Testis (tissue), 3 donors: ENCODE measurements around the gene AZU1. TPM values are rescaled to one million over a fixed set of nuclear protein-coding genes. Genes with fewer than 3 reads are reported as not detected.
A peak's percentile ranks its signal among the peaks of the same experiment; 100 is the strongest.

Source experiments
- DNase-seq: peaks from one replicate; pipeline ENCODE4 v3.0.0-alpha.2; 2019
- H3K27ac ChIP-seq, 2 donors: fragments of 200-600 bp; sonication (generic); one replicate each; pipeline ENCODE4 v1.5.1; 2019
- H3K27me3 ChIP-seq: fragments of 200-600 bp; sonication (generic); one replicate; pipeline ENCODE4 v1.5.1; 2019
- H3K36me3 ChIP-seq: fragments of 200-600 bp; sonication (generic); one replicate; pipeline ENCODE4 v1.5.1; 2017; ENCODE audit warnings: low read depth; ENCODE audit errors: missing control alignments
- H3K4me1 ChIP-seq: fragments of 200-600 bp; sonication (generic); one replicate; pipeline ENCODE4 v1.5.1; 2019
- H3K4me3 ChIP-seq, 2 donors: fragments of 200-600 bp; sonication (generic); one replicate each; pipeline ENCODE4 v1.5.1; 2017 to 2019
- H3K9me3 ChIP-seq: fragments of 200-600 bp; sonication (generic); one replicate; pipeline ENCODE4 v1.5.1; 2017
- CTCF ChIP-seq, 3 experiments: fragments of 450-650 bp in 2 of 3; fragments of 200-600 bp in 1 of 3; sonication (generic) in 1 of 3; IDR thresholded peaks; one replicate each; pipeline ENCODE4 v1.5.1; 2016 to 2019; ENCODE audit warnings: antibody characterized with exemption in 3 of 3, mild to moderate bottlenecking in 2 of 3, moderate library complexity in 1 of 3
- POLR2A ChIP-seq: fragments of 450-650 bp; IDR thresholded peaks from one replicate; pipeline ENCODE4 v1.6.1; 2017; ENCODE audit warnings: antibody characterized with exemption, mild to moderate bottlenecking, moderate library complexity
- WGBS, 2 donors: methylation state at CpG; one replicate each; pipeline ENCODE4 v1.1.5; 2018; 5-methylcytosine and 5-hydroxymethylcytosine counted together
- intact Hi-C: fragments of 100-400 bp; cut with DNase I; formaldehyde crosslinking; loops from one replicate; pipeline ENCODE4 v1.15.1; 2023; ENCODE audit warnings: low total_unique reads
- polyA plus RNA-seq: library from polyadenylated mRNA; stranded (reverse); fragments of 350-450 nt; fragmentation: Illumina TruSeq; extraction: RNeasy Lipid Tissue Mini Kit (QIAGEN cat#74804); gene quantifications from one replicate; pipeline ENCODE4 v1.2.3, GENCODE V29; 2014; ENCODE audit warnings: low read depth, low replicate concordance; ENCODE audit not compliant: insufficient read depth
- total RNA-seq, 2 donors: library from RNA; depleted of rRNA; stranded (reverse); fragments of >200 nt; gene quantifications; one replicate each; pipeline ENCODE4 v1.2.3, GENCODE V29; 2016

AZU1 gene
- total and polyA plus RNA-seq, 3 donors from 2014 or later = 1.4 to 5.8 (median 5.4) TPM

GRCh38 chr19:808423-808775, 19.2 kb upstream of the AZU1 start:
- H3K27me3 ChIP-seq = no peaks in the 10 kb centered on the region
- TF ChIP-seq CTCF (IDR thresholded peaks at IDR 0.05) (no peak), POLR2A (no peak)
- WGBS, 2 donors = 77 to 86% methylated on average over 8 to 23 of the region's 26 CpGs
- H3K9me3 ChIP-seq = no peaks in the 10 kb centered on the region
- peaks cover 10% of the 10 kb centered on the region for H3K4me1 ChIP-seq
- H3K4me3 ChIP-seq = no peak overlapping the region
- H3K27ac ChIP-seq = no peak overlapping the region
- intact Hi-C loops = no loop called here
- H3K36me3 ChIP-seq = no peaks in the 10 kb centered on the region
- DNase-seq = no peak

- no peak for DNase-seq
- H3K4me1 ChIP-seq = peaks cover 6% of the 10 kb centered on the region
- WGBS, 2 donors = 60 to 71% methylated on average over 22 to 30 of the region's 30 CpGs
- no peak overlapping the region for H3K27ac ChIP-seq
- intact Hi-C loops = no loop called here
- TF ChIP-seq POLR2A = no peak
- TF ChIP-seq CTCF (IDR thresholded peaks at IDR 0.05) = no peak
- no peaks in the 10 kb centered on the region for H3K27me3 ChIP-seq
- no peak overlapping the region for H3K4me3 ChIP-seq
- no peaks in the 10 kb centered on the region for H3K9me3 ChIP-seq
- H3K36me3 ChIP-seq = no peaks in the 10 kb centered on the region
These were observed 17.4 kb upstream of the AZU1 start for GRCh38 chr19:810077-810855.

- TF ChIP-seq CTCF (IDR thresholded peaks at IDR 0.05) (no peak), POLR2A (no peak)
- Histone ChIP-seq H3K36me3 (no peaks in the 10 kb centered on the region), H3K27me3 (no peaks in the 10 kb centered on the region), H3K27ac (no peak overlapping the region), H3K4me3 (no peak overlapping the region), H3K9me3 (no peaks in the 10 kb centered on the region), H3K4me1 (peaks cover 6% of the 10 kb centered on the region)
- intact Hi-C loops = no loop called here
- DNase-seq = no peak
- 58 to 61% methylated on average over 18 to 23 of the region's 25 CpGs for WGBS, 2 donors
These were observed 16.7 kb upstream of the AZU1 start for GRCh38 chr19:810883-811489.

- DNase-seq = no peak
- WGBS, 2 donors = 63 to 68% methylated on average over 20 of the region's 20 CpGs
- Histone ChIP-seq H3K36me3 (no peaks in the 10 kb centered on the region), H3K9me3 (no peaks in the 10 kb centered on the region), H3K27ac (no peak overlapping the region), H3K27me3 (no peaks in the 10 kb centered on the region), H3K4me1 (peaks cover 5% of the 10 kb centered on the region), H3K4me3 (peak overlapping the region in 1 of 2 donors; percentile 26)
- intact Hi-C loops = no loop called here
- no peak for TF ChIP-seq CTCF (IDR thresholded peaks at IDR 0.05)
- no peak for TF ChIP-seq POLR2A
These were observed 16.1 kb upstream of the AZU1 start for GRCh38 chr19:811506-812048.
